DMS153 treated with DMSO at 0.1 percent for 48 hours (cell line): ENCODE measurements around the gene WNT3.

Experiments used
- DNase-seq: peaks from one replicate; lab custom pipeline; 2025; ENCODE audit not compliant: unreplicated experiment; lab: John Stamatoyannopoulos, UW

Gene WNT3

DNA sequence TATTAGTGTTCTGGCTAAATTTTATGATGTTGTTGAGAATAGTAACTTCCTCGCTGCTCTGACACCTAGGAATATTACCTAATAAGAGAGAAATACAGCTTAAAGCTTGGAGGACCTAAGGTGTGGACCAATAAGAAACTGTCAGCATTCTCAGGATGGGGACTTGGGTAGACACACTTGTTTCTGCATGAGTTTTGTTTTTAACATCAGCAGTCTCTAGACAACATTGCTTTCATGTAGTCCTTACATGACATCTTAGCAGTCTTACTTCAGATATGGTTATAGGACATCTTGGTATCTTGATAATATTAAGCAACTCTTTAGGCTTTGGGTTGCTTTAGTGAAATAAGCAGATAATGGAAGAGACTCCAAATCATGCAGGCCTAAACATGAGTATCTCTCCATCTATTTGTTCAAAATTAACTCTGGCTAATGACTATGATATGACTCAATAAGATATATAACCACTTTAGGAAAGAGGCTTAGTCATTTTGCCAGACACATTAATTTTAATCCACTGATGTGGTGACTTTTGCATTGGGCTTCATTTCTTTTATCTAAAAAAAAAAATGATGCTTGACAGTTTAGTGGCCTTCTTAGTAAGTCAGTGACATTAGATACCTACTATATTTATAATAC, 84.5 kb downstream of the WNT3 start:
- no peak for DNase-seq

DNA sequence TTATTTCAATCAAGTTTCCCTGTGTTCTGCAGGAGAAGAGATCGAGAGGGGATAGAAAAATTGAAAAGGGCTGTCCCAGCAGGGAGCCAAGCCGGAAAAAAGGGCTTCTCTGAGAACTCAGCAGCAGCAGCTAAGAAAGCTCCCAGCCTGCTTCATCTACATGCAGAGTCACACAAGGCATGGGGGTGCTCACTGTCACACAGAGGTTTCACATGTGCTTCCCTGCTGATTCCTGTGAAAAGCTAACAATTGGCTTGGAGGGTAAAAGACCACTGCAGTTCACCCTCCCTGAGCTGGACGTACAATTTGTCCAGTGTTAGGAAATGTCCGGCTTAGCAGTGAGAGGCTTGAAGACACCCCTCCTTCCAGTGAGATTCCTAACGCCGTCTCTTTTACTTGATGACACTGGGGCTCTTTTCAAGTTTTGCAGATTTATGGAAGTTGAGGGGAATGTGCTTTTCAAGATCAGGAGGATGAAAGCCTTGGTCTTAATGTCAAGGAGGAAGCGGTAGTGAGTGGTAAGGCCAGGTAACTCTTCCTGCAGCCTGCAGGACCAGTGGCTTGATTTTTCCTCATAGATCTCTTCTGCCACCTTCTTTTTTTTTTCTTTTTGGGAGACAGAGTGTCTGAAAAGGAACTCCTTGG, 85.6 kb downstream of the WNT3 start:
- DNase-seq, result no peak

DNA sequence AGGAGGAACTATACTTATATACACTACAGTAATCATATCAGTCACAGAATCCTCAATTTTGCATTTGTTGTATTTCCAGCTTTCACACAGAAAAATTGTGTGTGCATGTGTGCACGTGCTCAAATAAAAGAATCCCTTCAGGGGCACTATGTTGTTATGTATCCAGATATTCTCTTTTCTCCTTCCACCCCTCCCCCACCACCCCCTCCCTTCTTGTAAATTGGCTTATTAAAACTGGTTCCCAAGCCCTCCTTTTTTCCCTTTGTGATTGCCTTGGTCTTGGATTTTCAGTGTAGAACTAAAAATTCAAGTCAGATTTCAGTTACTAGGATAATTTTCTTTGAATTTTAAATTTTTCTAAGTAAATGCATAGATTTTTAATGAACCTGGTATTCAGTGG, 86.3 kb downstream of the WNT3 start:
- no peak for DNase-seq

DNA sequence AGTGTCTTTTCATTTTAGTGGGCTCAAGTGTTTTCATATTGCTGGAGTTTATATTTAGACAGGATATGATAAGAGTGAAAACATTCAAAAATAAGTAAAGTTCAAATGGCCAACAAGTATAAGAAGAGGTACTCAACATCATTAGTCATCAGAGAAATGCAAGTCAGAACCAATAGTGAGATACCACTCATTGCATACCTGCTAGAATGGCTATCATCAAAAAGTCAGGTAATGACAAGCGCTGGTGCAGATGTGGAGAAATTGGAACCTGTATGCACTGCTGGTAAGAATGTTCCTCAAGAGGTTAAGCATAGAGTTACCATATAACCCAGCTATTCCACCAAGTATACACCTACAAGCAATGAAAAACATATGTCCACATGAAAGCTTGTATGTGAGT, 87.8 kb downstream of the WNT3 start:
- no peak for DNase-seq

DNA sequence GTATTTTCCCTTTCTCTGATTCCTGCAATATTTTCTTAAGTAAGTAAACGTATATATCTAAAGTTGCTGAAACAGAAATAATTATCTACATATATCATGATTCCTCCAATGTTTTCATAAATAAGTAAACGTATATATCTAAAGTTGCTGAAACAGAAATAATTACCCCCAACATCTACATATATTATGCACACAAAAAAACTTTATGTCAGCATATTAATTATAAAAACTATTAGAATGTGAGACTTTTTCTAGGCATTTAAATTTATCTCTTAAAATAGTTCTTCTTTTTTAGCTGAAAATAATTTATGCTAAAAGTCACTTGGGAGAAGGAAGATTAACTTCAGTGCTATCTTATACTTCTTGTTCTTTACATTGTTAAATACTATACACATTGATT, 88.5 kb downstream of the WNT3 start:
- no peak for DNase-seq

DNA sequence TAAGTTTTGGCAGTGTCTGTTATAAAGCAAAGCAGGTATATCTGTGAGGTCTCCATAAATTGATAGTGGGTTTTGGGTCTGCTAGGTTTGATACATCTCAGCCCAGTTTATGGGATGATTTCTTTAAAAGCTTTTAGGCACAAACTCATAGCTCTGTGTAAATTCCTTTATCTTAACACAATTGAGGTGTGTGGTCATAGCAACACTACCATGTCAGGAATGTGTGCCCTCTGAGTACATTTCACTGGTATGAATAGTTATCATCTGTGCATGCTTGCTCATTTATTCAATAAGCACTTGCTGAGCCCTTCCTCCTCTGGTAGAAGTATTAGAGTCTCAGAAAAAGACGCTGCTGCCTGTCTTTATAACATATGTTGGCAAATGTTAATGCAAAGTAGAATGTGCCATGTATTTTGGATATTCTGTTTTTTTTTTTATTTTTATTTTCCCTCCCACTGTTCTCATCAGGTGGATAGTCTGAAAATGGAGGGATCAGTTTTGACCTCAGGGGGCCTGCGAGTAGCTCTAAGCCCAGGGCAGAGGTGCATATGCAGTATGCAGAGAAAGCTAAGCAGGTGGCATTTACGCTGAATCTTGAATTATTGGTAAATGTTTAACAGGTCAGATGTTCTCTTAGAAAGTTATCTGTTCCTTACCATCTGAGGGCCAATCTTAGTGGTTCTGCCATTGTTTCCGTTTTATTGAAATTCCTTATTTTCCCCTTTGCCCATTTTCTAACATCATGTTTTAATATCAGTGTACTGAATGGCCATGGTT, 90.7 kb downstream of the WNT3 start:
- DNase-seq, result no peak

DNA sequence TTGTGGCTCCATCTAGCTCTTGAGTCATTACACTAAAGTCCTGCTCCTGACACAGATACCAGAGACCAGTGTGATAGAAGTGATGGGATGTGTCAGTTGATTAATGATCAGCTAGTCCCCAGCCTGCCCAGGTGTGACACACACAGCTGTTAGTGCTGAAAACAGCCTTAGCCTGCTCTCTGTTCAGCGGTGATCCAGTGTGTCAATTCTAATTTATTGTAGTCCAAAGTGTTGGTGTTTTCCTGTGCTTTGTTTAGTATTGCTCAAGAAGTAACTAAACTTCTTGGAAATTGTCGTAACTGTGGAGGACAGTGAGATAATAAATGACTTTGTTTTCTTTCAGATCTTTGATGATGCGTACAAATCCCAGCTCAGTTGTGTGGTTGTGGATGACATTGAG, 92.3 kb downstream of the WNT3 start:
- DNase-seq, result no peak

DNA sequence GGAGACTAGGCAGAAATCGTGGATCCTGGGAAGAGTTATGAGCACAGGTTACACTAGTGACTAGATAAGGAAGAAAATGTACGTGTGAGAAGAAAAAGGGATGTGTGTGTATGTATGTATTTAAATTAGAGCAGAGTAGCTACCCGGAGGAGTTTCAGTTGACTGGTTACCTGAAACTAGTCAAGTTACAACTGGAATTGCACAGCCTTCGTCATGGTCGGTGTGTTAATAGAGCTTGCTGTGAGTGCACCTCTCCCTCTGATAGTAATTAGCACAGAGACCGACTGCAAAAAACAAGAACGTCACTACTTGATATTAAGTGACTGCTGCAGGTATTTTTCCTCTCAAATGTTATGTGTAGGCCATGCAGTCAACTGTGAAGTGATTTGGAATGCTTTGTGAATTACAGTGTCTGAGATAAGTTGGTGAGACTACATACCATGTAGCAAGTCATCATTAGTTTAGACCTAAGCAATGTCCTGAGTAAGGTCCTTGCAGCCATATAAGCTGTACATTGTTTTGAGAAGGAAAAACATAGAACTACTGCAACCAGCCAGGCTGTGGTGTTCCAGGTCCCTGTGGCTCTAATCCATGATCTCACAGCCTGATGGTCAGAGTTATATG, 95.7 kb downstream of the WNT3 start:
- no peak for DNase-seq

DNA sequence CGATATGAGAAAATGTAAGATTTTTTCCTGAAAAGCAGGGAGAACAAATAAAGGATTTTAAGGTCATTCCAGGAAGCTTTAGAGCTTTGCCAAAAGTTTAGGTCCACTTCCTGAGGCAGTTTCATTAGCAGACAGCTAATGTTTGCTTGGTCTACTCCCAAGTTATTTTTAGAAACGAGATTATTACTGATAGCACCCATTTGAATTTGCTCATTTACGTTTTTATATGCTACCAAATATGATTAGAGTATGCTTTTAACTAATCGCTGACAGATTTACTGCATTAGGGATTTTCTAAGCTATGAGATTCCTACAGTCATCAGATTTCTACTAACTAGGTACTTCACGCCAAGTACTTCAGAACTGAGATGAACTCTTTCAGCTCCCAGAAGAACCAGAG, 98.1 kb downstream of the WNT3 start:
- DNase-seq, result no peak

DNA sequence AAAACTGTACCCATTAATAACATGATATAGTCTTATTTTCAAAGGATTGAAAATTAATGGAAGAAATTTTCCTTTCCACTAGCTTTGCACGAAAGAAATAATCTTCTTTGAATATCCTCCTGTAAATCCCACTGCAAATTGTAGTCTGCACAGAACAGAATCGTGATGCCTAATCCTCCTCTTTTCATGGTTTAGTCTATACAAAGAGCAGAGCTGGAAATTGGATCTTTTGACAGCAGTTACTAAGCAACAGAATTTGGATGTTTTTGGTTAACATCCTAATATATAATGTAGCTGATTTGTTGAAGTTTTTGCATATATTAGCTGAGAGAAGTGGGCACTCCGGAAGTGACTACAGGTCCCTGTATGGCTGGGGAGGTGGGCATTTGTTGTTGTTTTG, 98.6 kb downstream of the WNT3 start:
- no peak for DNase-seq

DNA sequence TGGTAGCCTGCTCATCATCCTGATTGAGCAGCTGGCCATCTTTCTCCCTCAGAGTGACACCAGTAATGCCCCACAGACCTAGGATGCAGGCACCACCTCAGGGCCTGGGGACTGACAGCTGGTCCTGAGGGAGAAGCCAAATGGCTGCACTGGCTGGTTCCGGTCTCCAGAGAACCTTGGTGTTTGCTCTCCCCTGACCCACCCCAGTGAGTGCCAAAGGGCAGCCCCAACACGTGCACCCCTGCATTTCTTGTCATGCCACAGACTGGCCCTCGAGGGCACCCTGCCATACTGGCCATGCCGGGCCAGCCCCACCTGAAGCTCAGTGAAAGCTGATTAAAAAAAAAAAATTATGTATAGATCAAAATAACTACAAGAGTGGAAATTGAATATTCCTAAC, 100.5 kb downstream of the WNT3 start:
- DNase-seq, result no peak
